Stimulated activated CD8-positive, alpha-beta memory T cell treated with anti-CD3 and anti-CD28 coated beads, Interleukin-7, amount 100 ng/mL, for 4 hours (primary cell): Measurements from ENCODE around the gene ACBD6.

Source experiments
- DNase-seq, 2 donors: peaks; one replicate each; pipeline ENCODE4 v3.0.0-alpha.2; 2020; ENCODE audit warnings: low read depth in 2 of 2

ACBD6 gene

DNA sequence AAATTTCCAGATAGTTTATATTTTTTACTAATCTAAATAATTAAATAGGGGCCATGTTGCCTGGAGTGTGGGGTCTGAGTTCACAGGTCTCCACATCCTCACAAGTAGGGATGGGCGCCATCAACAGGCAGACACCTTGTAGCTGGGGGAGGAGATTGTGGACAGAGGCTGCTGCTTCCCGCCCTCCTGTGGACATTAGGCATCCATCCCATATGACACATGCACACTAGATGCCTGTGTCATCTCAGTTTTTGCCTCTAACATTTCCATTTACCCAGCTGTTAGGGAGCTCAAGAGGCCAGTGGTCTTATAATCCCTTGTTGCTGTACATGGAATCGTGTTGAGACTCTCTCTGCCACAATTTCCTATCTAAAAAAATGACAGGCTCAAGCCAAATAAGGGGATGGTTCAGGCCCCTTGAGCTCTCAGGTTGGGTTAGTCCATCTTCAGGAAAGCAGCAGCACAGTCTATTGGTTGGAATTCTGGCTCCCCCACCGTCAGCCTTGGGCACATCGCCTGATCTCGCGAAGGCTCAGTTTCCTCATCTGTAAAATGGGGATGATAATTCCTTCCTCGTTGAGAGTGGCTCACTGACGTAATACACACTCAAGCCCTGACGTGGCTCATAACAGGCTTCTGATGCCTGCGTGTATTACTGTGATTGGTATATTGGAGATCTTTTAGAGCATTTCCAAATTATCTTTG lies 258.7 kb downstream of the ACBD6 start:
- DNase-seq: no peak

DNA sequence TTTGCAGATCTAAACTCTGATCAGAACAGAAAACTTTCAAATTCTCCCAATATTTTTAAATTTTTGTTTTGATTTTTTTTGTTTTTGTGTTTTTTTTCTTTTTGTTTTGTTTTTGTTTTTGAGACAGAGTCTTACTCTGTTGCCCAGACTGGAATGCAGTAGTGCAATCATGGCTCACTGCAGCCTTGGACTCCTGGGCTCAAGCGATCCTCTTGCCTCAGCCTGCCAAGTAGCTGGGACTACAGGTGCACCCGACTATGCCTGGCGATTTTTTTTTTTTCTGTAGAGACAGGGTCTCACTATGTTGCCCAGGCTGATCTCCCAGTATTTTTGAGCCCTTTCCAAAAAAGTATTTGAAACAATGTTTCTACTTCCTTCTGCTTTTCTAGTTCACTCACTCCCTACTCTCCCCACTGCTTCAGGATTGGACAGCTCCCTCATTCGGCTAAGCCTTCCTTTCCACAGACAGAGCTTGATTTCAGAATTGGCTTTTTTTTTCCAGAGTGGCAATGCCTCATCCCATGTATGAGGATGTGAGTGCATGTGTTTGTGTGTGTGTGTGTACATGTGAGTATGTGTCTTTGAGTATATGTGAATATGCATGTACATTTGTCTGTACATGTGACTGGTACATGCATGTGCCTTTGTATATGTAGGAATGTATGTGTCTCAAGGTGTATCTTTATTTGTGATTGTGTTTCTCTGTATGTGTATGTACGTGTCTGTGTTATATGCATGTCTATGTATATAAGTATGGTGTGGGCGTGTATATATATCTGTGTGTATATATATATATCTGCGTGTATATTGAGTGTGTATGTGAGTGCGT lies 260.4 kb downstream of the ACBD6 start:
- no peak for DNase-seq

DNA sequence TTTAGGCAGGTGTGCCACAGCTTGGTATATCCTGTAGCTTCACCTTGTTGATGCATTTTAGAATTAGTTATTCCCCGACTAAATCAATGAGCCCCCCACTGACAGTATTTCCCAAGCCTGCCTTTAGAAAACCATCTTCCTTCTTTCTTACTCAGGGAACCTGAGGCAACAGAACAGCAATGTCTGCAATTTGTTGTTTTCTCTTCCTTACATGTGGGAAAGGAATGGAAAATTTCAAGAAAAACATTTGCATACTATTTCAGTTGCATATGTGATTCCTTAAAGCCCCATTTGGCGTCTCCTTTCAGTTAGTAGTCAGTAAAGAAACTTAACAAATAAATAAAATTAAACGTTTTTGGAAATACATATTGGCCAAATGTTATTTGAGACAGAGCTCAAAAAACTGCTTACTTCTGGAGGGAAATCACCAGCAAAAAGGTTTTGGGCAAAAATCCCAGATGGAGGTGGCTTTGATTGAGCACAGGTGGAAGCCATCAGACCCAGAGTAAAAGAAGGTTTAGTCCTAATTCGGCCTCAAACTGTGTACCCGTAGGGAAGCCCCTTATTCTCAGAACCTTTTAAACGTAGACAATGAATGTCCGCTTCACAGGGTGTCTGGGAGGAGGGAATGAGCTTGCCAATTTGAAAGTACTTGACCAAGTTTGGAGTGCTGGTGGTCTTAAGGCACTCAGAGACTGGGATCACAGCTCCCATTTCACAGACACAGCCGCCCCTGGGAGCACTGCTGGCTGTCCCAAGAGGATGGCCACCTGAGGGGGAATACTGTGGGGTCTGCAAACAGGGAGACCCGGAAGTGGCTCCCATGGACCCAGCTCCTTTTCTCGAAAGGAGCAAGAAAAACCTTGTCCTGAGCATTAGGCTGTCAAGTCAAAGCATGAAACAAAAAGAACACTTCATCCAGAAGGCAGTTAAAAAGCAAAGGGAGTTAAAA lies 263.0 kb downstream of the ACBD6 start:
- no peak for DNase-seq

DNA sequence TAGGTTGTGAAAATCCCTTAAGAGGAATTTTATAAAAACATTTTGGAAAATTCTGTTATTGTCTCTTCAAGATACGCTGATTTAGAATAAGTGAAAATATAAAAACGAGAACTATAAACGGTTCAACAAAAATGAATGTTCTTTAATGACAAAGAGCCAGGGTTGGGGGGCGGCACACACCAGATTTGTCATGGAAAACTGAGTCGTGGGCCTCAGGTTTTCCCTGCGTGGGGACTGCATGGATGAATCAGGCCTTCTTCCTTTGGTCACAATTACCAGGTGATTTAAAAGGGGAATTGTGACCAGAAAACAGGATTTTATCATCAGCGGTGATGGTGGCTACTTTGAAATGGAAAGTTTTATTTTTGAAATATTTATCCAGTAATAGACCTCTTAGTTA lies 263.7 kb downstream of the ACBD6 start:
- DNase-seq: no peak
